CD4-positive, alpha-beta T cell treated with Interleukin-15 for 4 hours (primary cell): ENCODE results near the gene SRF.

ENCODE experiments used
- DNase-seq: peaks from one replicate; pipeline ENCODE4 v3.0.0-alpha.2; 2020; ENCODE audit warnings: low spot score

SRF gene

GRCh38 chr6:43147691-43148477, 23.2 kb upstream of the SRF start:
- DNase-seq: no peak

GRCh38 chr6:43149265-43149664, 21.8 kb upstream of the SRF start:
- DNase-seq: no peak

- no peak for DNase-seq
These were observed 20.9 kb upstream of the SRF start for GRCh38 chr6:43150051-43150751.

GRCh38 chr6:43159599-43159998, 11.5 kb upstream of the SRF start:
- no peak for DNase-seq

GRCh38 chr6:43163899-43164298, 7.2 kb upstream of the SRF start:
- no peak for DNase-seq

GRCh38 chr6:43170417-43170930, 595 bp upstream of the SRF start:
- no peak for DNase-seq

- no peak for DNase-seq
These were observed 636 bp downstream of the SRF start for GRCh38 chr6:43171707-43172103.

GRCh38 chr6:43172104-43173007, 1.3 kb downstream of the SRF start:
- peak; percentile 43 for DNase-seq

- no peak for DNase-seq
These were observed 2.7 kb downstream of the SRF start for GRCh38 chr6:43173591-43174262.

- peak; percentile 99 for DNase-seq
These were observed 3.4 kb downstream of the SRF start for GRCh38 chr6:43174263-43175112.

- no peak for DNase-seq
These were observed 4.8 kb downstream of the SRF start for GRCh38 chr6:43175676-43176422.

GRCh38 chr6:43176423-43176786, 5.3 kb downstream of the SRF start:
- no peak for DNase-seq

- DNase-seq: no peak
These were observed 7.1 kb downstream of the SRF start for GRCh38 chr6:43178150-43178549.

- no peak for DNase-seq
These were observed 8.1 kb downstream of the SRF start for GRCh38 chr6:43178951-43179830.

GRCh38 chr6:43180058-43180457, 9.0 kb downstream of the SRF start:
- no peak for DNase-seq

GRCh38 chr6:43180985-43181384, 9.9 kb downstream of the SRF start:
- no peak for DNase-seq

- no peak for DNase-seq
These were observed 10.5 kb downstream of the SRF start for GRCh38 chr6:43181621-43181941.

- DNase-seq: peak; percentile 78
These were observed 11.1 kb downstream of the SRF start, which contains the start of gene CUL9 for GRCh38 chr6:43181942-43182860. CUL9 (plus strand) TSS chr6:43182196; CDS start chr6:43184311, 2,115 bp downstream.
